Stimulated activated CD4-positive, alpha-beta T cell treated with anti-CD3 and anti-CD28 coated beads, TNF-alpha, amount 100 ng/mL, for 4 hours (primary cell): ENCODE measurements around the gene NARS2.
A peak's percentile ranks its signal among the peaks of the same experiment; 100 is the strongest.
"Not testable (repeated sequence)": the region's sequence is repeated elsewhere in the genome, so short reads cannot be mapped to it uniquely, and the experiment has no call there.

Experiments
- DNase-seq, 3 experiments: peaks; one replicate each; pipeline ENCODE4 v3.0.0-alpha.2; 2020; ENCODE audit warnings: low read depth in 3 of 3

NARS2 gene

DNA sequence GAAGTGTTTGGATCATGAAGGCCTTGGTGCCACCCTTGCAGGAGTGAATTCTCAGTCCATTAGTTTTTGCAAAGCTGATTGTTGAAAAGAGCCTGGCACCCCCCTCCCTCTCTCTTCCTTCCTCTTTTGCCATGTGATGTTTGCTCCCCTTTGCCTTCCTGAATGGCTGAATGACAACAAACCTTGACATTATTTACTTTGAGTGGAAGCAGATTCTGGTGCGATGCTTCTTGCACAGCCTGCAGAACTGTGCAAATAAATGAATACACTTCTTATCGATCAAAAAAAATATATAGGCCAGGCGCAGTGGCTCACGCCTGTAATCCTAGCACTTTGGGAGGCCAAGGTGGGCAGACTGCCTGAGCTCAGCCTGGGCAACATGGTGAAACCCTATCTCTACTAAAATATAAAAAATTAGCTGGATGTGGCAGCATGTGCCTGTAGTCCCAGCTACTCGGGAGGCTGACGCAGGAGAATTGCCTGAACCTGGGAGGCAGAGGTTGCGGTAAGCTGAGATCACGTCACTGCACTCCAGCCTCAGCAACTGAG is 2.0 kb upstream of the NARS2 start:
- DNase-seq, result no peak

DNA sequence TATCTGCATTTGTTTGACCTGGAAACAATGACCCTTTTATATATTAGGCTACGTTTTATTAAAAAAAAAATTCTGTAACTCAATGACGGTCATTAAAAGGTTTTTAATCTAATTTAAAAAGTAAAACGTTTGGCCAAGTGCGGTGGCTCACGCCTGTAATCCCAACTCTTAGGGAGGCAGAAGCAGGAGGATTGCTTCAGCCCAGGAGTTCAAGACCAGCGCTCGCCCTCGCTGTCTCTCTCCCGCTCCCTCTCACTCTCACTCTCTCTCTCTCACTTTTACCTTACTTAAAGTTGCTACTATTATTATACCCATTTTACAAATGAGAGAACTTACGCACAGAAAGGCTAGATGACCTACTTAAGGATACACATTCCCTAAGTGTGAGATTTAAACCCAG is 814 bp upstream of the NARS2 start:
- no peak for DNase-seq

DNA sequence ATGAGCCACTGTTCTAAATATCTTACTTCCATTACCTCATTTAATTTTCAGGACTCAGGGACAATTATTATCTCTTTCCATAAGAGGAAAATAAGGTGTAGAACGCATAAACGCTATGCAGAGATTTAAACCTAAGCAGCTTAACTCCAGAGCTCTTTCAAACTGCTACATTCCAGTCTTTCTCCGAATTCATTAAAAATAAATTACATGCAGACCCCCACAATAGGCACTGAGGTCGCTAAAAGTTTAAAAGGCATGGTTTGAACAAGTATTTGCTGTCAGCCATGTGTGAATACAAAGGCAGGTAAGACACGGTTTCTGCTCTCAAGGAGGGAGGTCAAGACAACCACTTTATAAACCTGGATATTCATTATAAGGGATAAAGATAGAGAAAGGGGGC is 983 bp downstream of the NARS2 start:
- no peak for DNase-seq

DNA sequence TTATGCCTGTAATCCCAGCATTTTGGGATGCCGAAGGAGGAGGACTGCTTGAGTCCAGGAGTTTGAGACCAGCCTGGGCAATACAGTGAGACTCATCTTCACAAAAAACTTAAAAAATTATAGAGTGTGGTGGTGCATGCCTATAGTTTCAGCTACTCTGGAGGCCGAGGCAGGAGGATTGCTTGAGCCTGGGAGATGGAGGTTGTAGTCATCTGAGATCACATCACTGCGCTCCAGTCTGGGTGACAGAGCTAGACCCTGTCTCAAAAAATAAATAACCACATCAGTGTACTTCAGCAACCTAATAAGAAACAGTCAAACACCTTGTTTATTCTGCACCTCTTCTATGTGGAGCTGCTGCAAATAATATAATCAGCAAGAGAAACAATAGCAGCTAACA is 1.4 kb downstream of the NARS2 start:
- no peak for DNase-seq

DNA sequence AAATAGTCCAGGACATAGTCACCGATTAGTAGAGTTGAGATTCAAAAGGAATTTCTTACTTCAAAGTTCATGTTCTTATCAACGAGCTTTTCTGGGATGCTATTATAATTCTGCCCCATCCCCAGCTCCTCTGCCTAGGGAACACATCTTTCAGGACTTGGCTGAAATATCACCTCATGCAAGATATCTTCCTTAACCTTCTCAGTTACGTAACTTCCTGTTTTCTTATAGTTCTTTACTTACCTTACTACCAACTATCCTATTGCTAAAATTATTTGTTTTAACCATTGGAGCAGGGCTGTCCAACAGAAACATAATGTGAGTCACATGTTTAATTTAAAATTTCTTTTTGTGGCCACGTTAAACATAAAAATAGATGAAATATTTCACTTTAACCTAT is 2.3 kb downstream of the NARS2 start:
- no peak for DNase-seq

DNA sequence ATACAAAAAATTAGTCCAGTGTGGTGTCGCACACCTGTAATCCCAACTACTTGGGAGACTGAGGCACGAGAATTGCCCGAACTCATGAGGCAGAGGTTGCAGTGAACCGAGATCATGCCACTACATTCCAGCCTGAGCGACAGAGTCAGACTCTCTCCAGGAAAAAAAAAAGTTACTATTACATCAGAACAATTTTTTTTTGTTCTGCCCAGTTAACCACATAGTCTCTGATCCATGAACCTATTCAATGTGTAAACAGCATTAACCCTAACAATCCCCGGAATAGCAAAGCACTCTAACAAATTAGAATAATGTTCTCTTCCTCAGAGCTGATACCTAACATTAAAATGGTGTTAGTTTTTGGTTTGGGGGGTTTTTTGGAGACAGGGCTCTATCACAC is 4.6 kb downstream of the NARS2 start:
- no peak for DNase-seq

DNA sequence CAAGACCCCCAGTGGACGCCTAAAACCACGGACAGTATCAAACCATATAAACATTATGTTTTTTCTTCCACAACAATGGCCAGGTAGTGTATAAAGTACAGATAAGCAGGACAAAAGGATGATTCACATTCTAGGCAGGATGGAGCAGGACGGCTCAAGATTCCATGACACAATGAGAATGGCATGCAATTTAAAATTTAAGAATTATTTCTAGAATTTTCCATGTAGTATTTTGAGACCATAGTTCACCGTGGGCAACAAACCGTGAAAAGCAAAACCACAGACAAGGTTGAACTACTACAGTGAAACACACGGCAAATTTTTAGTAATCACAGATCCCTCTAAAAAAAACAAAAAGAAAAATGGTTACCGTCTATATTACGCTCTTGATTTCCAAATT is 7.5 kb downstream of the NARS2 start:
- no peak for DNase-seq

DNA sequence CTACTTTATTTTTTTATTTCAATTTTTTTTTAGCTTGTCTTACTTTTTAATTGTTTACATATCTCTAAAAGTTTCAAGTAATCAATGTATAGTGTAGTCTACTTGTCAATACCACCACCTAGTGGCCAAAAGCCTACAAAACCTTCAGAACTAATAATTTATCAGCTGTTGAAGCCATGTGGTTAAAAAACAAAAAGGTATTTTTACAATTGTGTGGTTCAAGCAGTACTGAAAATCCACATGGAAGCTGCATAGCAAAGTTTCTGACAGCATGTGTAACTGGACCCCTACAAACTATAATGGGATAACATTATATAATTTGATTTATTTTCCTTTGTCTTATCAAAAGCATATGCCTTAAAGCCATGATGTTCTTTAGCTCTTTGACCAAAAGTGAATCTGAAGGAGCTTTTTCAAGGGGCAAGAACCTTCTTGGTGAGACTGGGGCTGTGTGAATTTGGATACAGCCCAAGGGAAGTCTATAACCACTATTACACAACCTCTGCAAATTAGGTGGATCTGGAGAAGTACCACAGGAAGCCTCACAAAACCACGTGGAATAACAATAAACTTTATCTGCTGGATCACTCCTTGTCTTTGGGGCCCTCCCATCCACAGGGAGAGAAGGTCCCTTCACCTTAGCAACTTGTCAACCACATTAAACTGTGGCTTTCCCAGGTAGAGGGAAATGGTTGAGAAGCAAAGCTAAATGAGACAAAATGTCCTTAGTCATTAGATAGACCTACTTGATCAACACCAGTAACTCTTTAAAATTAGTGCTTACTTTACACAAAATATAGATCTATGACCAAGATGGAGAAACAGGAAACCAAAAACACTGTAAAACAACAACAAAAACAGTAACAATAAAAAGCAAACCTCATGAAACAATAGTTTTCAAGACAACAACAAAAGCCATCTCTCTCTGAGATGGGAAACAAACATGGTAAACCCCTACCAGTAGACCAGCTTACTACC is 9.9 kb downstream of the NARS2 start:
- peak in 1 of 3 experiments; percentile 17 for DNase-seq

DNA sequence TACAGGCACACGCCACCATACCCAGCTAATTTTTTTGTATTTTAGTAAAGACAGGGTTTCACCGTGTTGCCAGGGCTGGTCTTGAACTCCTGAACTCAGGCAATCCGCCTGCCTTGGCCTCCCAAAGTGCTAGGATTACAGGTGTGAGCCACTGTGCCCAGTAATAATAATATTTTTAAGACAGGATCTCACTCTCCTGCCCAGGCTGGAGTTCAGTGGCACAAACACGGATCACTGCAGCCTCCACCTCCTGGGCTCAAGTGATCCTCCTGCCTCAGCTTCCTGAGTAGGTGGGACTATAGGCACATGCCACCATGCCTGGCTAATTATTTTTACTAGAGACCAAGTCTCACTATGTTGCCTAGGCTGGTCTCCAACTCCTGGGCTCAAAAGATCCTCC is 10.6 kb downstream of the NARS2 start:
- DNase-seq, result not testable (repeated sequence)

DNA sequence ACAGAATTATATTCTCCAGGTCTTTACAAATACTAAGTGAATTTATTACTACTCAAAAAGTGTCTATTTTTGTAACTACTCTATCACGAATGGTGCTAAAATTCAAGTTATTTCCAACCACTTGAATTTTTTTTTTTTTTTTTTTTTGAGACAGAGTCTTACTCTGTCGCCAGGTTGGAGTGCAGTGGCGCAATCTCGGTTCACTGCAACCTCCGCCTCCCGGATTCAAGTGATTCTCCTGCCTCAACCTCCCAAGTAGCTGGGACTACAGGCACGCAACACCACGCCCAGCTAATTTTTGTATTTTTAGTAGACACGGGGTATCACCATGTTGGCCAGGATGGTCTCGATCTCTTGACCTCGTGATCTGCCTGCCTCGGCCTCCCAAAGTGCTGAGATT is 11.6 kb downstream of the NARS2 start:
- DNase-seq, result not testable (repeated sequence)

DNA sequence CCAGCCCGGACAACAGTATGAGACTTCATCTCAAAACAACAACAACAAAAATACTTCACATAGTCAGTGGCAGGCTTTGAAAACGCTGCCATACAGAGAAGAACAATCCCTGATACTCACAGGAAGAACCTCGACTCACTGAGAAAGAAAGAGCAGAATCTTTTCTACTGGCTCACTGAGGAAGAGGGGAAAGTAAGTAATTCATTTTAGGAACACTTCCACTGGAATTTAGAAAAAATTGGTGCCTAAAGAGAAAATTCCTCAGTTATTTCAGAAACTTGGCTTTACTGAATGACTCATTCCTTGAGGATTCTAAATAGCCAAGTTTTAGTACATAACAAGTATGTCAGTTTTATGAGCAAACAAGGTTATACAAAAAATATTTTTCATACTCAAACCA is 12.3 kb downstream of the NARS2 start:
- DNase-seq, result no peak

DNA sequence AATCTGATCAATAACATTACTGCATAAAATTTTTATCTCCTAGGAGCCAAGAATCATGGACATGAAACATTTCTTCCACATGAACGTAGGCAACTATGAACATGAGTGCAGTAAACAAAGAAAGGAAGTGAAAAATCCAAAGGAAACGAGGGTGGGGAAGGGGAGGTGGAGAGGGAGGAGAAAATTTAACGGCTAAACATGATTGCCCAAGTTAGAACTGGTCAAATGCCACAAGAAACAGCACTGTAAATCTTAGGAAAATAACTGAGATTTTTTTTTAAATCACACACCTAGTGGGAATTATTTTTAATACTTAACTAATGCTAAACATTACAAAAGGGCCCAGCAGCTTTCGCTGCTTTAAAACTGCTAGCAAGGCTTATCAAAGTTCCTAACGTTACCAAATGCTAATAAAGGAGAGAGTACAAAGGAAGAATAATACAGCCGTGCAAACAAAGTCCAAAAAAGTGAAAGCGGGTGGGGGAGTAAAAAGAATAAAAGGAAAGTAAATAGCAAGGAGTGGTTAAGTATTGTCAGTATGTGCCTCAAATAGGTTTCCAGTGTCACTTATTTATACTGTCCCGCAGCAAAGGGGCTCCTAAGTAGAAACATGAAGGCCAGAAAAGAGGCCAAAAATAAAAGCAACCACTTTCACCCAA is 13.7 kb downstream of the NARS2 start:
- DNase-seq, result no peak

DNA sequence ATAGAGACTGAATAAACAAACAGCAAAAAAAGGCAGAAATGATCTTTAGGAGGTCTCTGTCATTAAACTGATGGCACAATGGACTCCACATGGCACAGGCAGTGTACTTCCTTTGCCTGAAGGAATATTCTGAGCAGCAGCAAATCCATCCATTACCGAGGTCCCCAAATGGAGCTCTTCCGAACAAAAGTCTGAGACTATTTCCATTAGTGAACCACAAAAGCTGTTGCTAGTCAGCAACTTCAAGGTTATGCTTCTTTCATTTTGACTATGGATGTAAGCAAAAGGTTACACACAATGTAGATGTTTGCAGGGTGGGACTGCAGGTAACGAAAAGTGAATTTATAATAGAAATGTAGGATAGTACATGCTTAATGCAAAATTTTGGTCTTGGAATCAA is 14.5 kb downstream of the NARS2 start:
- DNase-seq, result no peak

DNA sequence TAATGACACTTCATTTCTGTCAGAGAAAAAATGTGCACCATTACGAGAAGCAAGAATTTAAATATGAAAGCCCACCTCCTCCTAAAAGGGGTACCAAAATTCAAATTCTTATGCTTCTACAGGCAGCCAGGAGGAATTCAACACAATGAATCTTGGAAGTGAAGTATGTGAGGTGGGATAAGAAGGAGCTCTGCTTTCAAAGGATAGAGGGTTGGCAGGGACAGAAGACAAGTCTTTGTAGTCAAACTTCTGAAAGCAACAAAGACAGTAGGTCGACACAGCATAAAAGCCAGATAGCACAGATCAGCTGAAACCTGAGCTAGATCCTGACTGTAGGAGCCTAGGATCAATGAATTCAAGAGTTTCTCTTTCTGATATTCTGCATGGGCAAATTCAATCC is 17.4 kb downstream of the NARS2 start:
- DNase-seq, result no peak

DNA sequence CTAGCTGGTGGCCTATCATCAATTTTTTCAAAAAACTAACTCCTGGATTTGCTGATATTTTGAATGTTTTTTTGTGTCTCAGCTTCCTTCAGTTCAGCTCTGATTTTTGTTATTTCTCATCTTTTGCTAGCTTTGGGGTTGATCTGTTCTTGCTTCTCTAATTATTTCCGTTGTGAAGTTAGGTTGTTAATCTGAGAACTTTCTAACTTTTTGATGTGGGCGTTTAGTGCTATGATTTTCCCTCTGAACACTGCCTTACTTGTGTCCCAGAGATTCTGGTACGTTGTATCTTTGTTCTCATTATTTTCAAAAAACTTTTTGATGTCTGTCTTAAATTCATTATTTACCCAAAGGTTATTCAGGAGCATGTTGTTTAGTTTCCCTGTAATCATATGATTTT is 19.1 kb downstream of the NARS2 start:
- no peak for DNase-seq

DNA sequence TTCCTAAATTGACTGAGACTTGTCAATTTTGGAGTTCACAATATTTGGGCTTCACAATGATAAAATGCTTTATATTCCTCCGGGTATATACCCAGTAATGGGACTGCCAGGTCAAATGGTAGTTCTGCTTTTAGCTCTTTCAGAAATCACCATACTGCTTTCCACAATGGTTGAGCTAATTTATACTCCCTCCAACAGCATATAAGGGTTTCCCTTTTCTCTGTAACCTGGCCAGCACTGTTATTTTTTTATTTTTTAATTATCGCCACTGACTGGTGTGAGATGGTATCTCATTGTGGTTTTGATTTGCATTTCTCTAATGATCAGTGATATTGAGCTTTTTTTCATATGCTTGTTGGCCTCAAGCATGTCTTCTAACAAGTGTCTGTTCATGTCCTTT is 21.8 kb downstream of the NARS2 start:
- no peak for DNase-seq

DNA sequence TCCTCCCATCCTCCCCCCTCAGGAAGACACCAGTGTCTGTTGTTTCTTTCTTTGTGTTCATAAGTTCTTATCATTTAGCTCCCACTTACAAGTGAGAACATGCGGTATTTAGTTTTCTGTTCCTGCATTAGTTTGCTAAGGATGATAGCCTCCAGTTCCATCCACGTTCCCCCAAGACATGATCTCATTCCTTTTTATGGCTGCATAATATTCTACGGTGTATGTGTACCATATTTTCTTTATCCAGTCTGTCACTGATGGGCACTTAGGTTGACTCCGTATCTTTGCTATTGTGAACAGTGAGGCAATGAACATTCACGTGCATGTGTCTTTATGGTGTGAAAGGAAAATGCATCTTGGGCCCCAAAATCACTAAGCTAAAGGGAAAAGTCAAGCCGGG is 22.5 kb downstream of the NARS2 start:
- DNase-seq, result not testable (repeated sequence)

DNA sequence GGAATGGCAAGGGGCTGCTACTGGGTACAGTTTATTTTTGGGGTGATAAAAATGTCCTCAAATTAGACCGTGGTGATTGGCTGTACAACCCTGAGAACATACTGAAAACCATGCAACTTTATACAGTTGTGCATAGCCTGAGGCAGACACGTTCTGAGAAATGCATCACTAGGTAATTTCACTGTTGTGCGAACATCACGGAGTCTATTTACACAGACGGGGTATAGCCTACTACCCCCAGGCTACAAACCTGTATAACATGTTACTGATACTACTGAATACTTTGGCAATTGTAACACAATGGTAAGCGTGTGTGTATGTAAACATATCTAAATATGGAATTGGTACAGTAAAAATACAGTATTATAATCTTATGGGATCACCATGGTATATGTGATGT is 23.6 kb downstream of the NARS2 start:
- DNase-seq, result no peak

DNA sequence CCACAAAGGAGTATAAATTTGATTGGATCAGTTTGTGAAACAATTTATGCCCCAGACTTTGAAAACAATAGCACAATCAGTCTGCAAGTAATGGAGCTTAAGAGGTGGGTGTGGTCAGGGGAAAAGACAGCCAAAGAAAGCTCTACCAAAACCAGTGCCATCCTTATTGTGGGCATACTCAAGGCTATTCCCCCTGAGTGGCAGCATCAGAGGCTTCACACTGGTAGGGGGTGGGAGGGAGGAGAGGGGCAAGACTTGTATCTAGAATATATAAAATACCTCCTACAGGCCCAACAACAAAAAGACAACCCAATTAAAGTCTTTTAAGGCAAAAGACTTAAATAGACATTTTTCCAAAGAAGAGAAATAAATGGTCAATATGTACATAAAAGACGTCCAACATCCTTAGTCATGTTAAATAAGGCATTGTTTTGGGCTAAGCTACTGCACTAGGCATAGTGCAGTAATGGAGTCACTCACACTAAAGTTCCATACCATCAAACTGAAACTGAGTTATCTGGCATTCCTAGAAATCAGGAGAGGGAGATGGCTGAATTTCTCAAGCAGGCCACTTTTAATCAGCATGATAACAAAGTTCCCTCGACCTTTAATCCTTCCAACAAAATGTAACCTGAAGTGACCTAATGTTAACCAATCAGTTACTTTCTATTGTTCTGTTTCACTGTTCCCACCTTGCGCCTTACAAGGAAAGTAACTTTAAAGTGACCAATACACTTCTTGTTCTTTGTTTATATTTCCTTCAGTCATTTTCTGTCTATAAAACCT is 24.8 kb downstream of the NARS2 start:
- DNase-seq, result no peak

DNA sequence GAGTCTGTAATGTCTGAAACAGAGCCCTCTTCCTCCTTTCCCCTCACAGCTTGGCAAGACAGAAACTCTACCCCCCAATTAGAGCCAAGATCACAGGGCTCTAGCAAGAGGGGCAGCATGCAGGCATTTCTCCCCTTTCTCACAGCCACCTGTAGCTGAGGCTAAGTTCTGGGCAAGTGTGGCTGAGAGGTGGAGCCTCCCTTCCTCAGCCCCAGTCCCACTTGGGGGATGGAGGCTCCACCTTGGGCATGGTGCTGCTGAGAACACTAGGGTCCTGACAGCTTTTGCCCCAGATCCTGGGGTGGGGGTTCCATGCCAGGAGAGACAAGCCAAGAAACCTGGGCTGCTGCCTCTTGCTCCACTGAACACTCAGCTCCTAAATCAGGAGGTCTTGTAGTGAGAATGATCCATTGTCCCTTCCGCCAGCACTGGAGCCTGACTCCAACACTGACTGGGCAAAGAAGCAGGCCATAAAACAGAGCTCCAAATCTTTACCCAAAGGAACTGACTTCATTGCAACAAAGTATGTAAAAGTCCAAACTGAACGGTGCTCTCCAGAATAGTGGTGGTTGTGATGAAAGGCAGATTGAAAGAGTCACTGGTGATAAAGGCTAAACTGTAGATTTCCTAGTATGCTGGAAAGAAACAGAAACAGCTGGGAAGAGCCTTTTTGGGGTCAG is 25.6 kb downstream of the NARS2 start:
- no peak for DNase-seq

DNA sequence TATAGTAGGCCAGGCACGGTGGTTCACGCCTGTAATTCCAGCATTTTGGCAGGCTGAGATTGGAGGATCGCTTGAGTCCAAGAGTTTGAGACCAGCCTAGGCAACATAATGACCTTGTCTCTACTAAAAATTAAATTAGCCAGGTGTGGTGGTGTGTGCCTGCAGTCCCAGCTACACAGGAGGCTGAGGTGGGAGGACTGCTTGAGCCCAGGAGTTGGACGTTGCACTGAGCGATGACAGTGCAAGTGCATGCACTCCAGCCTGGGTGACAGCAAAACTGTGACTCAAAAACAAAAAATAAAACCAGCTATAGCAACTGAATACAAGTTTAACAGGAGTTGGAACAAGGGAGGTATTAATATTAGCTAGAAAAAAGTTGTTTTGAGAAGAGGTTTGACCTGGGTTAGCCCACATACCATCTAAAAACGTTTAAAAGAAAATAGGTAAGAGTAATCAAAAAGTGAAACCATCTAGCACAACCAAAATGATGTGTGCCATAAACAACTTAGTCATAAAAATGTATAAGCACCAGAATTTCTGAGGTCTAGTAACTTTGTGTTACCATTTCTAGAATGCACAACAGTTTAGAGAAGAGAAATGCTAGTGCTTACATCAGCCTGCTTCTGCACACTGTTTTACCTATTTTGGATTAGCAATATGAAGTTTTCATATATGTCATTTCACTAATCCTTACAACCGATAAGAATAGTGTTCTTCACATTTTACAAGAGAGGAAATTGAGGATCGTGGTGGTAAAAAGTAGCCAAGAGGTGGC is 26.5 kb downstream of the NARS2 start:
- DNase-seq, result no peak
